HFFc6 (cell line): ENCODE data around the gene ADRM1. TPM values are rescaled to one million over a fixed set of nuclear protein-coding genes. Genes with fewer than 3 reads are reported as not detected.

Experiments used
- DNase-seq: peaks from one replicate; pipeline ENCODE4 v3.0.0-alpha.2; 2018
- H3K27ac Mint-ChIP-seq: 2 replicates; pipeline ENCODE4 v1.8.0; 2020; ENCODE audit warnings: mild to moderate bottlenecking, mixed read lengths
- H3K27me3 Mint-ChIP-seq: 2 replicates; pipeline ENCODE4 v1.8.0; 2021; ENCODE audit warnings: mild to moderate bottlenecking, moderate library complexity, mixed read lengths; ENCODE audit not compliant: insufficient read depth
- H3K36me3 Mint-ChIP-seq: 2 replicates; pipeline ENCODE4 v1.8.0; 2021; ENCODE audit warnings: low read depth, mixed read lengths
- H3K4me1 Mint-ChIP-seq: 2 replicates; pipeline ENCODE4 v1.8.0; 2020; ENCODE audit warnings: low read depth, mixed read lengths
- H3K4me3 Mint-ChIP-seq: 2 replicates; pipeline ENCODE4 v1.8.0; 2020; ENCODE audit warnings: mild to moderate bottlenecking, moderate library complexity, mixed read lengths
- H3K9me3 Mint-ChIP-seq: 2 replicates; pipeline ENCODE4 v1.8.0; 2020; ENCODE audit warnings: mild to moderate bottlenecking, mixed read lengths
- CTCF ChIP-seq: fragments of 200-600 bp; sonication (generic); IDR thresholded peaks from 2 replicates; pipeline ENCODE4 v1.5.0; 2021; ENCODE audit warnings: antibody characterized with exemption, mild to moderate bottlenecking
- total RNA-seq, 6 experiments: library from RNA; stranded (reverse); fragmentation: NEBNext Ultra II Directional; extraction: Animal tissue kit (Norgen Biotek cat#: 25700); gene quantifications; 2 replicates in 1 of 6; 3 replicates in 5 of 6; pipeline ENCODE4 v1.2.3, GENCODE V29; 2021

Gene ADRM1
- total RNA-seq, 6 experiments from 2014 or later: 126 to 133 (median 129) TPM

GRCh38 chr20:62293111-62293784, 9.5 kb upstream of the ADRM1 start:
- DNase-seq: no peak
- peaks cover 3% of the 10 kb centered on the region; the same call in 1 of the 2 replicates for H3K27me3 Mint-ChIP-seq
- TF ChIP-seq CTCF: no peak
- H3K4me1 Mint-ChIP-seq: no peaks in the 10 kb centered on the region
- H3K36me3 Mint-ChIP-seq: peaks cover 8% of the 10 kb centered on the region
- H3K4me3 Mint-ChIP-seq: no peak overlapping the region
- no peaks in the 10 kb centered on the region for H3K9me3 Mint-ChIP-seq
- H3K27ac Mint-ChIP-seq: no peak overlapping the region

GRCh38 chr20:62293946-62294345, 8.9 kb upstream of the ADRM1 start:
- Mint-ChIP-seq H3K4me1 (no peaks in the 10 kb centered on the region), H3K4me3 (no peak overlapping the region), H3K9me3 (no peaks in the 10 kb centered on the region), H3K36me3 (peaks cover 8% of the 10 kb centered on the region), H3K27me3 (peaks cover 3% of the 10 kb centered on the region; the same call in 1 of the 2 replicates), H3K27ac (no peak overlapping the region)
- no peak for DNase-seq
- TF ChIP-seq CTCF: no peak

GRCh38 chr20:62294516-62294915, 8.3 kb upstream of the ADRM1 start:
- no peak for TF ChIP-seq CTCF
- no peaks in the 10 kb centered on the region for H3K4me1 Mint-ChIP-seq
- H3K36me3 Mint-ChIP-seq: peaks cover 8% of the 10 kb centered on the region
- no peak overlapping the region for H3K27ac Mint-ChIP-seq
- DNase-seq: no peak
- no peaks in the 10 kb centered on the region for H3K9me3 Mint-ChIP-seq
- no peak overlapping the region for H3K4me3 Mint-ChIP-seq
- H3K27me3 Mint-ChIP-seq: peaks cover 3% of the 10 kb centered on the region; the same call in 1 of the 2 replicates

GRCh38 chr20:62296724-62297448, 5.9 kb upstream of the ADRM1 start:
- H3K9me3 Mint-ChIP-seq: no peaks in the 10 kb centered on the region
- 0 out of 2 replicates have a peak, but pooled peaks cover 9% of the 10 kb centered on the region for H3K4me1 Mint-ChIP-seq
- no peak for TF ChIP-seq CTCF
- no peak for DNase-seq
- H3K36me3 Mint-ChIP-seq: peaks cover 5% of the 10 kb centered on the region
- no peak overlapping the region for H3K27ac Mint-ChIP-seq
- no peak overlapping the region for H3K4me3 Mint-ChIP-seq
- no peaks in the 10 kb centered on the region; the same call in none of the 2 replicates for H3K27me3 Mint-ChIP-seq

- TF ChIP-seq CTCF: no peak; the same call in 1 of the 2 replicates
- no peaks in the 10 kb centered on the region for H3K9me3 Mint-ChIP-seq
- no peak overlapping the region for H3K27ac Mint-ChIP-seq
- no peak for DNase-seq
- no peak overlapping the region for H3K4me3 Mint-ChIP-seq
- H3K27me3 Mint-ChIP-seq: no peaks in the 10 kb centered on the region; the same call in none of the 2 replicates
- peaks cover 5% of the 10 kb centered on the region for H3K36me3 Mint-ChIP-seq
- H3K4me1 Mint-ChIP-seq: 0 out of 2 replicates have a peak, but pooled peaks cover 11% of the 10 kb centered on the region
Observed at GRCh38 chr20:62297449-62298227, 5.2 kb upstream of the ADRM1 start.
